ENCODE results near the gene SASH3.
"Not testable (repeated sequence)": the region's sequence is repeated elsewhere in the genome, so short reads cannot be mapped to it uniquely, and the experiment has no call there.

SASH3 gene

DNA sequence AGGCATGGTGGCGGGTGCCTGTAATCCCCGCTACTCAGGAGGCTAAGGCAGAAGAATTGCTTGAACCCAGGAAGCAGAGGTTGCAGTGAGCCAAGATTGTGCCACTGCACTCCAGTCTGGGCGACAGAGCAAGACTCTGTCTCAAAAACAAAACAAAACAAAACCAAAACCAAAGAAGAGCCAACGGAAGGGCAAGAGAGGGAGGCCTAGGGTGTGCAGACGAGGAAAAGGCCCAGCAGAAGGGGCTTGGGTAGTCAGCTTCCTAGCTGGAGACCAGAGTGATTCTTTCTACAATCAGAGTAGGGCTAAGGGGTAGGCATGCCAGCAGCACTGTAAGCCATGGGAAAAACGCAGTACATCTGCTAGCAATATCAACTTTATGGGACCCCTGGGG, 37.0 kb upstream of the SASH3 start:
- H3K4me3 ChIP-seq (ENCODE audit: low read depth, low read length); H3K36me3 ChIP-seq (ENCODE audit: control insufficient read depth in 2 of 2, insufficient read depth in 1 of 2, low read length in 2 of 2); H3K9me3 ChIP-seq (ENCODE audit: control insufficient read depth, insufficient read depth, low read depth, low read length); H3K4me1 ChIP-seq (ENCODE audit: control insufficient read depth, insufficient read depth, low read length); H3K27ac ChIP-seq (ENCODE audit: extremely low read depth, low read depth, low read length); POLR2A ChIA-PET; CTCF ChIA-PET: not testable (repeated sequence)
- peak; percentile 50; the same call in 1 of the 2 replicates for TF ChIP-seq ZIC2 (tag by site-specific recombination; IDR thresholded peaks at IDR 0.05)

DNA sequence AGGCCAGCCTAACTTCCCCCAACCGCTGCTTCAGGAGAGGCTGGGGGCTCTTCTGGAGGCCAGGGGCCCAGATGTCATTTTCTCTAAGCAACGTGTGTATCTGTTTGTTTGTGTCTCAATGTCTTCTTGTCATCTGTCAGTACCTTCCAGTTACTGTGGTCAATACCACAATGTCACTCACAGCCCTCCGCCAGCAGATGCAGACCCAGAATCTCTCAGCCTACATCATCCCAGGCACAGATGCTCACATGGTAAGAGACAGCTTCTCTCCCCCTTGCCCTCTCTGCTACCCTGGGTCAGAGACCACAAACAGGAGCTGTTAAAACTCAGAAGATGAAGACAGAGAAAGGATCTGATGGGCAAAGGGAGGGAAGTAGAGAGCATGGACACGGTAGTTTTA, 35.9 kb upstream of the SASH3 start:
- TF ChIP-seq ZNF624 (tag by site-specific recombination; IDR thresholded peaks at IDR 0.05) (no peak), ZXDB (tag by site-specific recombination; IDR thresholded peaks at IDR 0.05) (no peak), ZNF549 (tag by site-specific recombination; IDR thresholded peaks at IDR 0.05) (no peak), MZF1 (tag by site-specific recombination; IDR thresholded peaks at IDR 0.05; ENCODE audit: borderline replicate concordance) (no peak), ZNF791 (tag by site-specific recombination; IDR thresholded peaks at IDR 0.05) (no peak)
- Histone ChIP-seq H3K9me3 (ENCODE audit: control insufficient read depth, insufficient read depth, low read depth, low read length) (no peaks in the 10 kb centered on the region), H3K4me1 (ENCODE audit: control insufficient read depth, insufficient read depth, low read length) (no peaks in the 10 kb centered on the region), H3K27ac (ENCODE audit: extremely low read depth, low read depth, low read length) (no peak overlapping the region), H3K36me3 (ENCODE audit: control insufficient read depth in 2 of 2, insufficient read depth in 1 of 2, low read length in 2 of 2) (no peaks in the 10 kb centered on the region), H3K4me3 (ENCODE audit: low read depth, low read length) (no peak overlapping the region)
- CTCF ChIA-PET, result interaction anchor here (0.6 to 1.2 kb wide), 3 partner anchors 9 to 143 kb away, joined by 3 read pairs; no protein-coding TSS in a partner anchor
- POLR2A ChIA-PET, result no interaction called here

DNA sequence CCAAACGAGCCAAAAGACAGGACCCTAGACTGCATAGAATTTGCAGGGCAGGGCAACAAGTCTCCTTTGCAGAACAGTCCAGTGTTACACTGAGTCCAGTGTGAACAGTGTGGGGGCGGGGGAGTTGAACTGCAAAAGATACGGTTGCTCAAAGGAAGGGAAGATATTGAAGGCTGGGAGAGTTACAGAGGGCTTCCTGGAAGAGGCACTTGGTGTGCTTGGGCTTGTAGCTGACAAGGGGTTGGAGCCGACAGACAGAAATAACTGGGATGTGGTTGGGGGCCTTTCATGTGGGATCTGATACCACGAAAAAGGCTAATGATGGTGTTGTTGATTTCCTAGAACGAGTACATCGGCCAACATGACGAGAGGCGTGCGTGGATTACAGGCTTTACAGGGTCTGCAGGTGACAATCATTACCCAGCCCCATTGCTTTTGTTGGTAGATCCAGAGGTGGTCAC, 34.9 kb upstream of the SASH3 start:
- ChIA-PET CTCF (interaction anchor here (0.6 to 1.2 kb wide), 2 partner anchors 8 to 159 kb away, joined by 3 read pairs; no protein-coding TSS in a partner anchor), POLR2A (no interaction called here)
- Histone ChIP-seq H3K4me1 (ENCODE audit: control insufficient read depth, insufficient read depth, low read length) (no peaks in the 10 kb centered on the region), H3K9me3 (ENCODE audit: control insufficient read depth, insufficient read depth, low read depth, low read length) (no peaks in the 10 kb centered on the region), H3K4me3 (ENCODE audit: low read depth, low read length) (no peak overlapping the region), H3K36me3 (ENCODE audit: control insufficient read depth in 2 of 2, insufficient read depth in 1 of 2, low read length in 2 of 2) (no peaks in the 10 kb centered on the region), H3K27ac (ENCODE audit: extremely low read depth, low read depth, low read length) (no peak overlapping the region)
- TF ChIP-seq ZNF394 (tag by site-specific recombination; IDR thresholded peaks at IDR 0.05; ENCODE audit: borderline replicate concordance) (no peak), SP3 (tag by site-specific recombination; IDR thresholded peaks at IDR 0.05) (no peak), GLIS1 (tag by site-specific recombination; IDR thresholded peaks at IDR 0.05) (no peak), ZNF391 (tag by site-specific recombination; IDR thresholded peaks at IDR 0.05; ENCODE audit: borderline replicate concordance, low read depth) (no peak), KLF10 (tag by site-specific recombination; IDR thresholded peaks at IDR 0.05) (no peak), ZNF157 (tag by site-specific recombination; IDR thresholded peaks at IDR 0.05) (no peak), MYNN (tag by site-specific recombination; IDR thresholded peaks at IDR 0.05; ENCODE audit: borderline replicate concordance) (no peak), ZNF266 (tag by site-specific recombination; IDR thresholded peaks at IDR 0.05; ENCODE audit: low read depth) (no peak), ZNF416 (tag by site-specific recombination; IDR thresholded peaks at IDR 0.05) (no peak), ZNF544 (tag by site-specific recombination; IDR thresholded peaks at IDR 0.05) (no peak), ZNF223 (tag by site-specific recombination; IDR thresholded peaks at IDR 0.05) (no peak), ZNF48 (tag by site-specific recombination; IDR thresholded peaks at IDR 0.05) (no peak), ZNF555 (tag by site-specific recombination; conservative IDR thresholded peaks at IDR 0.05) (no peak), ZNF830 (tag by site-specific recombination; IDR thresholded peaks at IDR 0.05; ENCODE audit: low read depth) (no peak)
- TF ChIP-seq, protein P1, sequence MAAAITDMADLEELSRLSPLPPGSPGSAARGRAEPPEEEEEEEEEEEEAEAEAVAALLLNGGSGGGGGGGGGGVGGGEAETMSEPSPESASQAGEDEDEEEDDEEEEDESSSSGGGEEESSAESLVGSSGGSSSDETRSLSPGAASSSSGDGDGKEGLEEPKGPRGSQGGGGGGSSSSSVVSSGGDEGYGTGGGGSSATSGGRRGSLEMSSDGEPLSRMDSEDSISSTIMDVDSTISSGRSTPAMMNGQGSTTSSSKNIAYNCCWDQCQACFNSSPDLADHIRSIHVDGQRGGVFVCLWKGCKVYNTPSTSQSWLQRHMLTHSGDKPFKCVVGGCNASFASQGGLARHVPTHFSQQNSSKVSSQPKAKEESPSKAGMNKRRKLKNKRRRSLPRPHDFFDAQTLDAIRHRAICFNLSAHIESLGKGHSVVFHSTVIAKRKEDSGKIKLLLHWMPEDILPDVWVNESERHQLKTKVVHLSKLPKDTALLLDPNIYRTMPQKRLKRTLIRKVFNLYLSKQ (tag by site-specific recombination; IDR thresholded peaks at IDR 0.05; ENCODE audit: borderline replicate concordance), result no peak
- TF ChIP-seq, protein P2, sequence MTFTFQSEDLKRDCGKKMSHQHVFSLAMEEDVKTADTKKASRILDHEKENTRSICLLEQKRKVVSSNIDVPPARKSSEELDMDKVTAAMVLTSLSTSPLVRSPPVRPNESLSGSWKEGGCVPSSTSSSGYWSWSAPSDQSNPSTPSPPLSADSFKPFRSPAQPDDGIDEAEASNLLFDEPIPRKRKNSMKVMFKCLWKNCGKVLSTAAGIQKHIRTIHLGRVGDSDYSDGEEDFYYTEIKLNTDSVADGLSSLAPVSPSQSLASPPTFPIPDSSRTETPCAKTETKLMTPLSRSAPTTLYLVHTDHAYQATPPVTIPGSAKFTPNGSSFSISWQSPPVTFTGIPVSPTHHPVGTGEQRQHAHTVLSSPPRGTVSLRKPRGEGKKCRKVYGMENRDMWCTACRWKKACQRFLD (tag by site-specific recombination; IDR thresholded peaks at IDR 0.05), result no peak
- TF ChIP-seq, protein P3, sequence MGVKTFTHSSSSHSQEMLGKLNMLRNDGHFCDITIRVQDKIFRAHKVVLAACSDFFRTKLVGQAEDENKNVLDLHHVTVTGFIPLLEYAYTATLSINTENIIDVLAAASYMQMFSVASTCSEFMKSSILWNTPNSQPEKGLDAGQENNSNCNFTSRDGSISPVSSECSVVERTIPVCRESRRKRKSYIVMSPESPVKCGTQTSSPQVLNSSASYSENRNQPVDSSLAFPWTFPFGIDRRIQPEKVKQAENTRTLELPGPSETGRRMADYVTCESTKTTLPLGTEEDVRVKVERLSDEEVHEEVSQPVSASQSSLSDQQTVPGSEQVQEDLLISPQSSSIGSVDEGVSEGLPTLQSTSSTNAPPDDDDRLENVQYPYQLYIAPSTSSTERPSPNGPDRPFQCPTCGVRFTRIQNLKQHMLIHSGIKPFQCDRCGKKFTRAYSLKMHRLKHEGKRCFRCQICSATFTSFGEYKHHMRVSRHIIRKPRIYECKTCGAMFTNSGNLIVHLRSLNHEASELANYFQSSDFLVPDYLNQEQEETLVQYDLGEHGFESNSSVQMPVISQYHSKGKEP (tag by site-specific recombination; IDR thresholded peaks at IDR 0.05), result no peak
- TF ChIP-seq, protein P4, sequence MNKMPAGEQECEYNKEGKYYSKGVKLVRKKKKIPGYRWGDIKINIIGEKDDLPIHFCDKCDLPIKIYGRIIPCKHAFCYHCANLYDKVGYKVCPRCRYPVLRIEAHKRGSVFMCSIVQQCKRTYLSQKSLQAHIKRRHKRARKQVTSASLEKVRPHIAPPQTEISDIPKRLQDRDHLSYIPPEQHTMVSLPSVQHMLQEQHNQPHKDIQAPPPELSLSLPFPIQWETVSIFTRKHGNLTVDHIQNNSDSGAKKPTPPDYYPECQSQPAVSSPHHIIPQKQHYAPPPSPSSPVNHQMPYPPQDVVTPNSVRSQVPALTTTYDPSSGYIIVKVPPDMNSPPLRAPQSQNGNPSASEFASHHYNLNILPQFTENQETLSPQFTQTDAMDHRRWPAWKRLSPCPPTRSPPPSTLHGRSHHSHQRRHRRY (tag by site-specific recombination; IDR thresholded peaks at IDR 0.05), result no peak
- TF ChIP-seq, protein P5, sequence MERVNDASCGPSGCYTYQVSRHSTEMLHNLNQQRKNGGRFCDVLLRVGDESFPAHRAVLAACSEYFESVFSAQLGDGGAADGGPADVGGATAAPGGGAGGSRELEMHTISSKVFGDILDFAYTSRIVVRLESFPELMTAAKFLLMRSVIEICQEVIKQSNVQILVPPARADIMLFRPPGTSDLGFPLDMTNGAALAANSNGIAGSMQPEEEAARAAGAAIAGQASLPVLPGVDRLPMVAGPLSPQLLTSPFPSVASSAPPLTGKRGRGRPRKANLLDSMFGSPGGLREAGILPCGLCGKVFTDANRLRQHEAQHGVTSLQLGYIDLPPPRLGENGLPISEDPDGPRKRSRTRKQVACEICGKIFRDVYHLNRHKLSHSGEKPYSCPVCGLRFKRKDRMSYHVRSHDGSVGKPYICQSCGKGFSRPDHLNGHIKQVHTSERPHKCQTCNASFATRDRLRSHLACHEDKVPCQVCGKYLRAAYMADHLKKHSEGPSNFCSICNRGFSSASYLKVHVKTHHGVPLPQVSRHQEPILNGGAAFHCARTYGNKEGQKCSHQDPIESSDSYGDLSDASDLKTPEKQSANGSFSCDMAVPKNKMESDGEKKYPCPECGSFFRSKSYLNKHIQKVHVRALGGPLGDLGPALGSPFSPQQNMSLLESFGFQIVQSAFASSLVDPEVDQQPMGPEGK (tag by site-specific recombination; IDR thresholded peaks at IDR 0.05), result no peak

Data from HEK293 (cell line).